Endothelial cell (in vitro differentiated cells): ENCODE measurements around the gene RCE1. TPM values are rescaled to one million over a fixed set of nuclear protein-coding genes. Genes with fewer than 3 reads are reported as not detected.

Experiments
- DNase-seq: peaks from one replicate; pipeline ENCODE4 v3.0.0; 2021; ENCODE audit warnings: low spot score
- H3K27ac Mint-ChIP-seq: one replicate; pipeline ENCODE4 v1.8.0; 2021; ENCODE audit warnings: mixed read lengths, inconsistent platforms; ENCODE audit not compliant: unreplicated experiment
- H3K27me3 Mint-ChIP-seq: one replicate; pipeline ENCODE4 v1.8.0; 2021; ENCODE audit warnings: mild to moderate bottlenecking, moderate library complexity, mixed read lengths, inconsistent platforms; ENCODE audit not compliant: unreplicated experiment
- H3K36me3 Mint-ChIP-seq: one replicate; pipeline ENCODE4 v1.8.0; 2021; ENCODE audit warnings: mild to moderate bottlenecking, low read depth, mixed read lengths, inconsistent platforms; ENCODE audit not compliant: unreplicated experiment
- H3K4me1 Mint-ChIP-seq: one replicate; pipeline ENCODE4 v1.8.0; 2021; ENCODE audit warnings: mild to moderate bottlenecking, mixed read lengths, inconsistent platforms; ENCODE audit not compliant: unreplicated experiment
- H3K4me3 Mint-ChIP-seq: one replicate; pipeline ENCODE4 v1.8.0; 2021; ENCODE audit warnings: mild to moderate bottlenecking, mixed read lengths, inconsistent platforms; ENCODE audit not compliant: unreplicated experiment
- H3K9me3 Mint-ChIP-seq: one replicate; pipeline ENCODE4 v1.8.0; 2021; ENCODE audit warnings: mixed read lengths, inconsistent platforms; ENCODE audit not compliant: unreplicated experiment
- CTCF ChIP-seq: fragments of 200-600 bp; sonication (generic); IDR thresholded peaks from one replicate; pipeline ENCODE4 v1.5.0; 2021; ENCODE audit warnings: antibody characterized with exemption; ENCODE audit not compliant: unreplicated experiment
- total RNA-seq: library from RNA; stranded (reverse); fragmentation: NEBNext Ultra II Directional; extraction: Animal tissue kit (Norgen Biotek cat#: 25700); gene quantifications from one replicate; pipeline ENCODE4 v1.2.1, GENCODE V29; 2021; ENCODE audit not compliant: unreplicated experiment

Gene RCE1
- total RNA-seq, 1 donor from 2014 or later = 25.2 TPM

DNA sequence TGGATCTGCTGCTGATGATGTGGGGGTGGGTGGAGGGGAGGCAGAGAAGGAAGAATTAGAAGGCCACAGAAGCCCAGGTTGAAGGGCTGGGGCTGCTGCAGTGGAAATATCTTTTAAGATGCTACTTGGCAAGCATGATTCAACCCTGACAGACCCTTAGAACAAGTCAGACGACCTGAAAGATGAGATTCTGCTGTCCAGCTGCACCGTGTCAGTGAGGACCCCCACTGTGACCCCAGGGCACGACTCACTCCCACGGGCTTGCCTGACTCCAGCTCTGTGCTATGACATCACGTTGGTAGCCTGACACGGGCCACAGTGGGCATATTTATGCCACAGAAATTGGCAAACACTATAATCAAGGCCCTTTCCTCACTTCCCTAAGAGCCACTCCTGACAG is 49.7 kb downstream of the RCE1 start:
- no peaks in the 10 kb centered on the region for H3K36me3 Mint-ChIP-seq
- H3K27ac Mint-ChIP-seq = no peak overlapping the region
- no peaks in the 10 kb centered on the region for H3K9me3 Mint-ChIP-seq
- DNase-seq = no peak
- H3K4me3 Mint-ChIP-seq = no peak overlapping the region
- no peaks in the 10 kb centered on the region for H3K27me3 Mint-ChIP-seq
- TF ChIP-seq CTCF = no peak
- peaks cover 7% of the 10 kb centered on the region for H3K4me1 Mint-ChIP-seq

- Mint-ChIP-seq H3K9me3 (no peaks in the 10 kb centered on the region), H3K4me3 (no peak overlapping the region), H3K27ac (no peak overlapping the region), H3K36me3 (no peaks in the 10 kb centered on the region), H3K4me1 (peaks cover 7% of the 10 kb centered on the region), H3K27me3 (no peaks in the 10 kb centered on the region)
- no peak for TF ChIP-seq CTCF
- DNase-seq = no peak
Observed at GRCh38 chr11:66894141-66894540, 50.9 kb downstream of the RCE1 start.

Other genes with a start within 250 kb of the RCE1 start
- gene RBM14, start 226.8 kb upstream of the RCE1 start, total RNA-seq = 84.2 TPM
- 187 TPM for gene RBM4, start 204.7 kb upstream of the RCE1 start, total RNA-seq
- gene RBM4B, start 165.6 kb upstream of the RCE1 start, total RNA-seq = 29.3 TPM
- gene SPTBN2, start 114.2 kb upstream of the RCE1 start, total RNA-seq = 17.1 TPM
- 21.4 TPM for gene LRFN4, start 13.6 kb downstream of the RCE1 start, total RNA-seq
- 5.8 TPM for gene PC, start 114.9 kb downstream of the RCE1 start, total RNA-seq
- gene C11orf86, start 131.9 kb downstream of the RCE1 start, total RNA-seq = not detected
- gene SYT12, start 179.7 kb downstream of the RCE1 start, total RNA-seq = 0.82 TPM
- 10.5 TPM for gene RHOD, start 213.4 kb downstream of the RCE1 start, total RNA-seq